Vein endothelial cell (primary cell): ENCODE results near the gene STARD8. TPM values are rescaled to one million over a fixed set of nuclear protein-coding genes. Genes with fewer than 3 reads are reported as not detected.

Experiments used
- small RNA-seq: library from RNA; depleted of rRNA; stranded (forward); fragments of <200 nt; gene quantifications from one replicate; pipeline ENCODE3, GENCODE V24; 2012
- total RNA-seq: library from RNA; depleted of rRNA; stranded (reverse); fragments of >200 nt; gene quantifications from 2 replicates; pipeline ENCODE4 v1.2.3, GENCODE V29; 2012

Gene STARD8
- 9.3 and 11.4 TPM in 2 replicates for total RNA-seq

GRCh38 chrX:68647156-68647957 lies at the start of gene STARD8:
STARD8 (plus strand) TSS chrX:68647666; CDS start chrX:68647883, 217 bp downstream.

Small RNA genes within 50 kb of the gene (small RNA-seq; reads per million reads assigned to genes)
- not detected for gene COX6CP12

Other genes starting within 250 kb of the STARD8 start
- gene OPHN1, start 214.2 kb upstream of the STARD8 start, total RNA-seq: 5.2 and 7.5 TPM in 2 replicates
- 24.2 and 30.4 TPM in 2 replicates for gene YIPF6, start 148.6 kb upstream of the STARD8 start, total RNA-seq
- gene EFNB1, start 181.4 kb downstream of the STARD8 start, total RNA-seq: 32.3 and 63.0 TPM in 2 replicates